PFSK-1 (cell line): Measurements from ENCODE around the gene NLRC3.

Source experiments
- POLR2AphosphoS5 ChIP-seq: IDR thresholded peaks from 2 replicates; pipeline ENCODE4 v1.6.1; 2012; ENCODE audit warnings: low read depth, mild to moderate bottlenecking, control low read depth, low read length, moderate library complexity
- SIN3A ChIP-seq: IDR thresholded peaks from 2 replicates; pipeline ENCODE4 v1.6.1; 2012; ENCODE audit warnings: mild to moderate bottlenecking, low read length, moderate library complexity, borderline replicate concordance; ENCODE audit not compliant: insufficient read depth
- TAF1 ChIP-seq: IDR thresholded peaks from 2 replicates; pipeline ENCODE4 v1.6.1; 2012; ENCODE audit warnings: low read length, control low read depth, borderline replicate concordance; ENCODE audit not compliant: insufficient read depth
- TF ChIP-seq, protein P1 (sequence below), 2 experiments: IDR thresholded peaks; 2 replicates each; pipeline versions ENCODE4 v1.6.1 to v1.8.0; 2011 to 2012; ENCODE audit warnings: low read depth in 2 of 2, low read length in 2 of 2, control low read depth in 1 of 2, inconsistent platforms in 1 of 2, mild to moderate bottlenecking in 1 of 2, moderate library complexity in 1 of 2; ENCODE audit not compliant: insufficient read depth in 1 of 2

DNA sequence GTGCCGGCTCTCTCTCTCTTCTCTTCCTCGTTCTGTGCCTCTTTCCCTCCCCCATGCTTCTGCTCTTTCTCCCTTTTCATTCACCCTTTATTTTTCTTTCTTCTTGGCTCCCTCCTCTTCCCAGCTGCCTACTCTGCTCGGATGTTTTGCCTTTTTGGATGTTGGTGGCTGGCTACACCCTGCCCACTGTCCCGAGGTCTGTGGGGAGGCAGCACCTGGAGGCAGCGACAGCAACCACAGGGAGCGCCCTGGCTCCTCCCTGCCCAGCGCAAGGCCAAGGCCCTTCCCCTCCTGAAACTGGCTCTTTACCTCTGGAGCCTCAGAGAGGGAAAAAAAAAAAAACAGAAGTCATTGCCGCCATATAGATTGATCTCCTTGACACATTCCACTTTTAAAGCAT, 56.4 kb downstream of the NLRC3 start:
- TF ChIP-seq TAF1, result no peak
- TF ChIP-seq POLR2AphosphoS5, result no peak
- TF ChIP-seq, protein P1, sequence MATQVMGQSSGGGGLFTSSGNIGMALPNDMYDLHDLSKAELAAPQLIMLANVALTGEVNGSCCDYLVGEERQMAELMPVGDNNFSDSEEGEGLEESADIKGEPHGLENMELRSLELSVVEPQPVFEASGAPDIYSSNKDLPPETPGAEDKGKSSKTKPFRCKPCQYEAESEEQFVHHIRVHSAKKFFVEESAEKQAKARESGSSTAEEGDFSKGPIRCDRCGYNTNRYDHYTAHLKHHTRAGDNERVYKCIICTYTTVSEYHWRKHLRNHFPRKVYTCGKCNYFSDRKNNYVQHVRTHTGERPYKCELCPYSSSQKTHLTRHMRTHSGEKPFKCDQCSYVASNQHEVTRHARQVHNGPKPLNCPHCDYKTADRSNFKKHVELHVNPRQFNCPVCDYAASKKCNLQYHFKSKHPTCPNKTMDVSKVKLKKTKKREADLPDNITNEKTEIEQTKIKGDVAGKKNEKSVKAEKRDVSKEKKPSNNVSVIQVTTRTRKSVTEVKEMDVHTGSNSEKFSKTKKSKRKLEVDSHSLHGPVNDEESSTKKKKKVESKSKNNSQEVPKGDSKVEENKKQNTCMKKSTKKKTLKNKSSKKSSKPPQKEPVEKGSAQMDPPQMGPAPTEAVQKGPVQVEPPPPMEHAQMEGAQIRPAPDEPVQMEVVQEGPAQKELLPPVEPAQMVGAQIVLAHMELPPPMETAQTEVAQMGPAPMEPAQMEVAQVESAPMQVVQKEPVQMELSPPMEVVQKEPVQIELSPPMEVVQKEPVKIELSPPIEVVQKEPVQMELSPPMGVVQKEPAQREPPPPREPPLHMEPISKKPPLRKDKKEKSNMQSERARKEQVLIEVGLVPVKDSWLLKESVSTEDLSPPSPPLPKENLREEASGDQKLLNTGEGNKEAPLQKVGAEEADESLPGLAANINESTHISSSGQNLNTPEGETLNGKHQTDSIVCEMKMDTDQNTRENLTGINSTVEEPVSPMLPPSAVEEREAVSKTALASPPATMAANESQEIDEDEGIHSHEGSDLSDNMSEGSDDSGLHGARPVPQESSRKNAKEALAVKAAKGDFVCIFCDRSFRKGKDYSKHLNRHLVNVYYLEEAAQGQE (IDR thresholded peaks at IDR 0.05; ENCODE audit: insufficient read depth in 1 of 2, low read depth in 2 of 2, low read length in 2 of 2), result no peak
- no peak for TF ChIP-seq SIN3A
